Esophagus muscularis mucosa (tissue), 4 donors: ENCODE results near the gene NRXN3. TPM values are rescaled to one million over a fixed set of nuclear protein-coding genes. Genes with fewer than 3 reads are reported as not detected.

Experiments used
- DNase-seq: peaks from one replicate; pipeline ENCODE4 v3.0.0-alpha.2; 2017; ENCODE audit errors: extremely low spot score
- H3K27ac ChIP-seq, 4 donors: fragments of 200-600 bp; sonication (generic); replicated peaks in 1 of 4; 1 replicate in 3 of 4; 2 replicates in 1 of 4; pipeline ENCODE4 v1.5.1; 2016 to 2019; ENCODE audit warnings: mild to moderate bottlenecking in 1 of 4
- H3K27me3 ChIP-seq, 4 donors: fragments of 200-600 bp; sonication (generic); one replicate each; pipeline versions ENCODE4 v1.5.1 to v1.6.0; 2016 to 2019
- H3K36me3 ChIP-seq, 4 donors: fragments of 200-600 bp; sonication (generic); one replicate each; pipeline ENCODE4 v1.5.1; 2016 to 2019
- H3K4me1 ChIP-seq, 4 donors: fragments of 200-600 bp; sonication (generic); one replicate each; pipeline ENCODE4 v1.5.1; 2016 to 2019
- H3K4me3 ChIP-seq, 4 donors: fragments of 200-600 bp; sonication (generic); 1 replicate in 2 of 4; 2 replicates in 2 of 4; pipeline ENCODE4 v1.5.1; 2016 to 2019; ENCODE audit warnings: mild to moderate bottlenecking in 4 of 4, moderate library complexity in 1 of 4
- H3K9me3 ChIP-seq, 4 donors: fragments of 200-600 bp; sonication (generic); 1 replicate in 3 of 4; 2 replicates in 1 of 4; pipeline ENCODE4 v1.5.1; 2016 to 2019
- EP300 ChIP-seq: sonication (generic); formaldehyde crosslinking; IDR thresholded peaks from one replicate; pipeline ENCODE4 v1.6.1; 2017; ENCODE audit warnings: antibody characterized with exemption
- POLR2A ChIP-seq: fragments of 450-650 bp; IDR thresholded peaks from one replicate; pipeline ENCODE4 v1.6.1; 2017; ENCODE audit warnings: antibody characterized with exemption, moderate library complexity, mild to moderate bottlenecking, low read depth
- POLR2AphosphoS5 ChIP-seq, 2 donors: sonication (generic); formaldehyde crosslinking; IDR thresholded peaks; one replicate each; pipeline ENCODE4 v1.6.1; 2017; ENCODE audit warnings: antibody characterized with exemption in 2 of 2
- WGBS: methylation state at CpG from one replicate; pipeline ENCODE4 v1.1.5; 2018; 5-methylcytosine and 5-hydroxymethylcytosine counted together
- intact Hi-C: fragments of 100-400 bp; cut with DNase I; formaldehyde crosslinking; loops from one replicate; pipeline ENCODE4 v1.15.1; 2023
- total RNA-seq, 4 donors: library from RNA; depleted of rRNA; stranded (reverse); fragments of >200 nt; gene quantifications; one replicate each; pipeline versions ENCODE4 v1.1.0 to v1.2.1, GENCODE V29; 2016
- TF ChIP-seq, protein P1 (sequence below), 3 experiments: fragments of 200-600 bp in 2 of 3; fragments of 450-650 bp in 1 of 3; sonication (generic) in 2 of 3; IDR thresholded peaks; one replicate each; pipeline ENCODE4 v1.5.1; 2017 to 2019; ENCODE audit warnings: antibody characterized with exemption in 3 of 3, mild to moderate bottlenecking in 2 of 3, moderate library complexity in 1 of 3

The NRXN3 gene
- total RNA-seq, 4 donors from 2014 or later, result 71.1 to 159 (median 122) TPM

DNA sequence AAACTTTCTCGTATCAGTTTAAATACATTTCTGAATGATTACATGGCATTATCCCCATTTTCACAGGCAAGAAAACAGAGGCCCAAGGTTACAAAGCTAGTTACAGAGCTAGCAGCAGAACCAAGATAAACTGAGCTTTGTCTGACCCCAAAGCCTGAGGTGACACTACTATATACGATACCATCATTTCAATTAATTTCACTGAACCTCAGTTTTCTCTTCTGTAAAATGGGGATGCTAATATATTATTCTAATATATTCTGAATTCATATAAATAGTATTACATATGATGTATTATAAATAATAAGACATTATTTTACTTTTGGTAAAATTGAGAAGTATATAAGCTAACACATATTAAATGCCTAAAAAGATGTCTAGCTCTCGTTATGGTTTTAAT, 143.3 kb downstream of the NRXN3 start:
- Histone ChIP-seq H3K4me1 (no peaks in the 10 kb centered on the region), H3K36me3 (no peaks in the 10 kb centered on the region), H3K9me3 (no peaks in the 10 kb centered on the region), H3K4me3 (no peak overlapping the region), H3K27ac (no peak overlapping the region), H3K27me3 (peaks cover 0 to 5% (median 0%) of the 10 kb centered on the region in 4 donors)
- intact Hi-C loops, result no loop called here
- peak; percentile 2 for DNase-seq
- TF ChIP-seq POLR2A (no peak), POLR2AphosphoS5 (IDR thresholded peaks at IDR 0.05) (no peak), EP300 (no peak)
- TF ChIP-seq, protein P1, sequence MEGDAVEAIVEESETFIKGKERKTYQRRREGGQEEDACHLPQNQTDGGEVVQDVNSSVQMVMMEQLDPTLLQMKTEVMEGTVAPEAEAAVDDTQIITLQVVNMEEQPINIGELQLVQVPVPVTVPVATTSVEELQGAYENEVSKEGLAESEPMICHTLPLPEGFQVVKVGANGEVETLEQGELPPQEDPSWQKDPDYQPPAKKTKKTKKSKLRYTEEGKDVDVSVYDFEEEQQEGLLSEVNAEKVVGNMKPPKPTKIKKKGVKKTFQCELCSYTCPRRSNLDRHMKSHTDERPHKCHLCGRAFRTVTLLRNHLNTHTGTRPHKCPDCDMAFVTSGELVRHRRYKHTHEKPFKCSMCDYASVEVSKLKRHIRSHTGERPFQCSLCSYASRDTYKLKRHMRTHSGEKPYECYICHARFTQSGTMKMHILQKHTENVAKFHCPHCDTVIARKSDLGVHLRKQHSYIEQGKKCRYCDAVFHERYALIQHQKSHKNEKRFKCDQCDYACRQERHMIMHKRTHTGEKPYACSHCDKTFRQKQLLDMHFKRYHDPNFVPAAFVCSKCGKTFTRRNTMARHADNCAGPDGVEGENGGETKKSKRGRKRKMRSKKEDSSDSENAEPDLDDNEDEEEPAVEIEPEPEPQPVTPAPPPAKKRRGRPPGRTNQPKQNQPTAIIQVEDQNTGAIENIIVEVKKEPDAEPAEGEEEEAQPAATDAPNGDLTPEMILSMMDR (IDR thresholded peaks at IDR 0.05), result no peak
- WGBS, result 66% methylated on average over 3 of the region's 3 CpGs

DNA sequence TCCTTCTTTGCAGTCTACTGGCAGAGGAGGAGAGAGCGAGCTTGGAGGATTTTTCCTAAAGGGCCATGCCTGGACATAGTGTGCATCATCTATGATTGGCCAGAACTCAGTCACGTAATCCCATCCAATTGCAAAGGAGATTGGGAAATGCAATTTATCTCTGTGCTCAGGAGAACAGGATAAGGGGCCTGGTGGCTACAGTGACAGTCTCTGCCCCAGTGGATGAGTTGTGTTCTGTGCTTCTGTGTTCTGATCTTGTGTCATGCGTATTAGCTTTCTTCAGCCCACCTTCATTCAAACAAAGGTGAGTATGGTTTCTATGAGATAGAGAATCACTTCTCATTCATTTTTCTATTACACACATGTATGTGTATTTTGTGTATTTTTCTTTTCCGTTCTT, 144.3 kb downstream of the NRXN3 start:
- H3K36me3 ChIP-seq, result no peaks in the 10 kb centered on the region
- DNase-seq, result no peak
- 94% methylated on average over 4 of the region's 4 CpGs for WGBS
- intact Hi-C loops, result no loop called here
- H3K9me3 ChIP-seq, result no peaks in the 10 kb centered on the region
- no peak overlapping the region for H3K4me3 ChIP-seq
- no peak for TF ChIP-seq POLR2AphosphoS5 (IDR thresholded peaks at IDR 0.05)
- no peak for TF ChIP-seq POLR2A
- TF ChIP-seq, protein P1 (IDR thresholded peaks at IDR 0.05), result no peak
- no peak for TF ChIP-seq EP300
- peaks cover 0 to 8% (median 0%) of the 10 kb centered on the region in 4 donors for H3K27me3 ChIP-seq
- H3K27ac ChIP-seq, result no peak overlapping the region
- no peaks in the 10 kb centered on the region for H3K4me1 ChIP-seq

DNA sequence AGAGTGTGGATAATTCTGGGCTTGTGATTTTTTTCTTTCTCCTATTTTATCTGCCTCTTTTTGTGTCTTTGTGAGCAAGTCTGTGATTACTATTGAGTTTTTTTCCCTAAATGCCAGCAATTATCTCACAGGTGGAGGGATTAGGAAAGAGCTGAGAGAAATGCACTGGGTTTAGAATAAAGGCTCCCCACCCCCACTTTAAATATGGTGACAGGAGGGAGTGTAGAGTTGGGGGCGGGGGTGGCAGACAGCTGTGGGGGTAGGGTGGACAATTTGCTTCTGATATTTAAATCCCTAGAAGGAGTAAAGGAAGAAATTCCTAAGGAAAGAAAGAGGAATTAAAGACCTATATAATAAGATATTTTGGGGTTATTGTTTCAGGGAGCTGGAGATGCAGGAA, 145.9 kb downstream of the NRXN3 start:
- no peaks in the 10 kb centered on the region for H3K9me3 ChIP-seq
- no peak overlapping the region for H3K27ac ChIP-seq

DNA sequence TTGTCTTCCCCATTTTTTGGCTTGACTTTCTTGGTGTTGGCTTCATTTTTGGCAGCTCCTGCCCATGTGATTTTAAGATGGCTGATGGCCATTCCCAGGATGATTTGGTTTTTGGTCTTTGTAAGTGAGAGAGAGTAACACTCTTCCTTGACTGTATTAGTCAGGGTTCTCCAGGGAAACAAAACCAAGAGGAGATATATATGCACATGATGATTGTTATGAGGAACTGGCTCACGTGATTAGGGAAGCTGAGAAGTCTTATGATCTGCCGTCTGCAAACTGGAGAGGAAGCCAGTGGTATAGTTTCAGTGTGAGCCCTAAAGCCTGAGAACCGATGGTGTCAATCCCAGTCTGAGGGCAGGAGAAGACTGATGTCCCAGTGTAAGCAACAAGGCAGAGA, 146.6 kb downstream of the NRXN3 start:
- DNase-seq, result no peak
- H3K27me3 ChIP-seq, result peaks cover 0 to 21% (median 0%) of the 10 kb centered on the region in 4 donors
- TF ChIP-seq POLR2AphosphoS5 (IDR thresholded peaks at IDR 0.05) (no peak), EP300 (no peak), POLR2A (no peak)
- TF ChIP-seq, protein P1 (IDR thresholded peaks at IDR 0.05), result no peak
- H3K4me1 ChIP-seq, result no peaks in the 10 kb centered on the region
- H3K36me3 ChIP-seq, result no peaks in the 10 kb centered on the region
- H3K27ac ChIP-seq, result no peak overlapping the region
- no peak overlapping the region for H3K4me3 ChIP-seq
- intact Hi-C loops, result no loop called here
- H3K9me3 ChIP-seq, result no peaks in the 10 kb centered on the region
- 80% methylated on average over 3 of the region's 3 CpGs for WGBS

More for the DNA sequence above, 145.9 kb downstream of the NRXN3 start:
- Histone ChIP-seq H3K36me3 (no peaks in the 10 kb centered on the region), H3K27me3 (peaks cover 0 to 21% (median 0%) of the 10 kb centered on the region in 4 donors), H3K4me1 (no peaks in the 10 kb centered on the region), H3K4me3 (no peak overlapping the region)
- intact Hi-C loops, result no loop called here
- no peak for DNase-seq
- TF ChIP-seq POLR2AphosphoS5 (IDR thresholded peaks at IDR 0.05) (no peak), POLR2A (no peak), EP300 (no peak)
- TF ChIP-seq, protein P1 (IDR thresholded peaks at IDR 0.05), result no peak
- WGBS, result 47% methylated on average over 1 of the region's 1 CpG

DNA sequence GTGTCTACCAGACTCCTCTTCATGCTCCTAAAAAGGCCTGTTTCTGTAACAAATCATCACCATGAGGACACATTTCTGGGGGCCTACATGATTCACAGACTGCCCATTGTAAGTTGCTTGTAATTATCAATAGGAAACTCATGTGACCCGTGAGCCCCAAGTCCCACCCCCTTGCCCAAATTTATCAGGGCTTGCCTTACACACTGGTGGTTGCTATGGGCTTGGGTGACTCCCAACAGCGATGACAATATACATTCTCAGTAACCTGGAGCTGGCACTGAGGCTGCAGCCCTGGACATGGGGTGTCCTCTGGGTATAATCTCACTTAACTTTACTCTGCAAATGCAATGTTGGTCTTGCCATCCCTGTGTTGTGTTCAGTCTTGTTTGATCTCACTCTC, 149.2 kb downstream of the NRXN3 start:
- intact Hi-C loops, result no loop called here
- no peaks in the 10 kb centered on the region for H3K36me3 ChIP-seq

More for the DNA sequence above, 149.2 kb downstream of the NRXN3 start:
- WGBS, result 80% methylated on average over 1 of the region's 2 CpGs
- DNase-seq, result peak; percentile 47
- H3K4me3 ChIP-seq, result no peak overlapping the region
- H3K4me1 ChIP-seq, result no peaks in the 10 kb centered on the region
- no peaks in the 10 kb centered on the region for H3K9me3 ChIP-seq
- H3K27me3 ChIP-seq, result peaks cover 0 to 21% (median 0%) of the 10 kb centered on the region in 4 donors
- H3K27ac ChIP-seq, result no peak overlapping the region
- TF ChIP-seq POLR2AphosphoS5 (IDR thresholded peaks at IDR 0.05) (no peak), EP300 (no peak), POLR2A (no peak)
- TF ChIP-seq, protein P1 (IDR thresholded peaks at IDR 0.05), result no peak
